Activated B cell treated with CpG ODN at 0.5 μM for 24 hours (primary cell): Measurements from ENCODE around the gene GLUD2. TPM values are rescaled to one million over a fixed set of nuclear protein-coding genes. Genes with fewer than 3 reads are reported as not detected.
"Not testable (repeated sequence)": the region's sequence is repeated elsewhere in the genome, so short reads cannot be mapped to it uniquely, and the experiment has no call there.

ENCODE experiments used
- ATAC-seq: fragments of 200-7000 bp; cut with Tn5 transposase; one replicate; pipeline ENCODE4 v1.10.0; 2021; ENCODE audit warnings: low read depth, mild to moderate bottlenecking, moderate library complexity
- CTCF ChIA-PET: fragments of 350-600 bp; sonication (Branson Sonifier 250); formaldehyde crosslinking; loops from one replicate; lab custom pipeline; 2021; ENCODE audit warnings: antibody characterized with exemption; lab: Charles Lee
- POLR2A ChIA-PET: fragments of 350-600 bp; sonication (Branson Sonifier 250); formaldehyde crosslinking; loops from one replicate; lab custom pipeline; 2021; ENCODE audit warnings: antibody characterized with exemption; lab: Charles Lee
- DNase-seq: peaks from one replicate; pipeline ENCODE4 v3.0.0; 2022
- H3K27ac Mint-ChIP-seq: one replicate; pipeline ENCODE4 v1.8.0; 2020; ENCODE audit warnings: mixed read lengths
- H3K27me3 Mint-ChIP-seq: one replicate; pipeline ENCODE4 v1.8.0; 2021; ENCODE audit warnings: mixed read lengths
- H3K36me3 Mint-ChIP-seq: one replicate; pipeline ENCODE4 v1.8.0; 2021; ENCODE audit warnings: low read depth, mixed read lengths
- H3K4me1 Mint-ChIP-seq: one replicate; pipeline ENCODE4 v1.8.0; 2021; ENCODE audit warnings: mixed read lengths
- H3K4me3 Mint-ChIP-seq: one replicate; pipeline ENCODE4 v1.8.0; 2020; ENCODE audit warnings: mild to moderate bottlenecking, mixed read lengths
- H3K9me3 Mint-ChIP-seq: one replicate; pipeline ENCODE4 v1.8.0; 2020; ENCODE audit warnings: mixed read lengths
- intact Hi-C: fragments of 100-400 bp; cut with micrococcal nuclease; formaldehyde crosslinking; loops from one replicate; pipeline ENCODE4 v1.15.1; 2024
- total RNA-seq: library from RNA; stranded (reverse); gene quantifications from 2 replicates; pipeline ENCODE4 v1.2.3, GENCODE V29; 2022
- TF ChIP-seq, protein P1 (sequence below): fragments of 200-600 bp; IDR thresholded peaks from one replicate; pipeline ENCODE4 v1.8.0; 2022; ENCODE audit warnings: antibody characterized with exemption, mild to moderate bottlenecking

Gene GLUD2
- not detected in 2 replicates for total RNA-seq

DNA sequence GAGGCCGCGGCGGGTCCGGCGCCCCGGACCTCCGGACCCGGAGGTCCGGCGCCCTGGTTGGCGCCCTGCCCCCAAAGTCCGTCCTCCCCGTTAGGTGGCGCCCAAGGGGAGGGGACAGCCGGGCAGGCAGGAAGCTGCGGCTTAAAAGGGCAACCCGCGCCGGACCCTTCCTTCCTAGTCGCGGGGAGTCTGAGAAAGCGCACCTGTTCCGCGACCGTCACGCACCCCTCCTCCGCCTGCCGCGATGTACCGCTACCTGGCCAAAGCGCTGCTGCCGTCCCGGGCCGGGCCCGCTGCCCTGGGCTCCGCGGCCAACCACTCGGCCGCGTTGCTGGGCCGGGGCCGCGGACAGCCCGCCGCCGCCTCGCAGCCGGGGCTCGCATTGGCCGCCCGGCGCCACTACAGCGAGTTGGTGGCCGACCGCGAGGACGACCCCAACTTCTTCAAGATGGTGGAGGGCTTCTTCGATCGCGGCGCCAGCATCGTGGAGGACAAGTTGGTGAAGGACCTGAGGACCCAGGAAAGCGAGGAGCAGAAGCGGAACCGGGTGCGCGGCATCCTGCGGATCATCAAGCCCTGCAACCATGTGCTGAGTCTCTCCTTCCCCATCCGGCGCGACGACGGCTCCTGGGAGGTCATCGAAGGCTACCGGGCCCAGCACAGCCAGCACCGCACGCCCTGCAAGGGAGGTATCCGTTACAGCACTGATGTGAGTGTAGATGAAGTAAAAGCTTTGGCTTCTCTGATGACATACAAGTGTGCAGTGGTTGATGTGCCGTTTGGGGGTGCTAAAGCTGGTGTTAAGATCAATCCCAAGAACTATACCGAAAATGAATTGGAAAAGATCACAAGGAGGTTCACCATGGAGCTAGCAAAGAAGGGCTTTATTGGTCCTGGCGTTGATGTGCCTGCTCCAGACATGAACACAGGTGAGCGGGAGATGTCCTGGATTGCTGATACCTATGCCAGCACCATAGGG, at the start of gene GLUD2:
Gene GLUD2 (plus strand): TSS at position 170 of the 979 bp plus-strand sequence. CDS start 75 bp downstream, at position 245.
- H3K4me3 Mint-ChIP-seq, H3K27ac Mint-ChIP-seq, H3K36me3 Mint-ChIP-seq, DNase-seq, H3K4me1 Mint-ChIP-seq, intact Hi-C loops, H3K27me3 Mint-ChIP-seq, H3K9me3 Mint-ChIP-seq, CTCF ChIA-PET, POLR2A ChIA-PET: not testable (repeated sequence)
- ATAC-seq = peak; percentile 64

DNA sequence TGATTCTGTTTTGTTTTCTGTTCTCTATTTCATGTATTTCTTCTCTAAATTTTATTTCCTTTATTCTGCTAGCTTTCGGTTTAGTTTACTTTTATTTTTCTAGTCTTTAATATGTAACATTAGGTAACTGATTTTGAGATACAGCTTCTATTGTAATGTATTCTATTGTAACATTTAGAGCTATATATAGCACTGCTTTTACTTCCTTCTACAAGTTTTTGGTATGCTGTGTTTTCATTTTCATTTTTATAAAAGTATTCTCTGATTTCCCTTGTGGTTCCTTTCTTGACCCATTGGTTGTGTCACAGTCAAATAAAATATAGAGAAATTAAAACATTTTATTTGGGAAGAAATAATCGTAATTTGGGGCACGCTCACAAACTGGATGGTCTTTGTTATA, 48.0 kb upstream of the GLUD2 start:
- ChIA-PET POLR2A (no interaction called here), CTCF (no interaction called here)
- Mint-ChIP-seq H3K4me1 (peaks cover 15% of the 10 kb centered on the region), H3K9me3 (no peaks in the 10 kb centered on the region), H3K27ac (peak overlapping the region; percentile 77), H3K4me3 (no peak overlapping the region), H3K36me3 (no peaks in the 10 kb centered on the region), H3K27me3 (no peaks in the 10 kb centered on the region)
- ATAC-seq (no peak), DNase-seq (no peak)
- TF ChIP-seq, protein P1, sequence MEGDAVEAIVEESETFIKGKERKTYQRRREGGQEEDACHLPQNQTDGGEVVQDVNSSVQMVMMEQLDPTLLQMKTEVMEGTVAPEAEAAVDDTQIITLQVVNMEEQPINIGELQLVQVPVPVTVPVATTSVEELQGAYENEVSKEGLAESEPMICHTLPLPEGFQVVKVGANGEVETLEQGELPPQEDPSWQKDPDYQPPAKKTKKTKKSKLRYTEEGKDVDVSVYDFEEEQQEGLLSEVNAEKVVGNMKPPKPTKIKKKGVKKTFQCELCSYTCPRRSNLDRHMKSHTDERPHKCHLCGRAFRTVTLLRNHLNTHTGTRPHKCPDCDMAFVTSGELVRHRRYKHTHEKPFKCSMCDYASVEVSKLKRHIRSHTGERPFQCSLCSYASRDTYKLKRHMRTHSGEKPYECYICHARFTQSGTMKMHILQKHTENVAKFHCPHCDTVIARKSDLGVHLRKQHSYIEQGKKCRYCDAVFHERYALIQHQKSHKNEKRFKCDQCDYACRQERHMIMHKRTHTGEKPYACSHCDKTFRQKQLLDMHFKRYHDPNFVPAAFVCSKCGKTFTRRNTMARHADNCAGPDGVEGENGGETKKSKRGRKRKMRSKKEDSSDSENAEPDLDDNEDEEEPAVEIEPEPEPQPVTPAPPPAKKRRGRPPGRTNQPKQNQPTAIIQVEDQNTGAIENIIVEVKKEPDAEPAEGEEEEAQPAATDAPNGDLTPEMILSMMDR = no peak
- intact Hi-C loops = no loop called here

DNA sequence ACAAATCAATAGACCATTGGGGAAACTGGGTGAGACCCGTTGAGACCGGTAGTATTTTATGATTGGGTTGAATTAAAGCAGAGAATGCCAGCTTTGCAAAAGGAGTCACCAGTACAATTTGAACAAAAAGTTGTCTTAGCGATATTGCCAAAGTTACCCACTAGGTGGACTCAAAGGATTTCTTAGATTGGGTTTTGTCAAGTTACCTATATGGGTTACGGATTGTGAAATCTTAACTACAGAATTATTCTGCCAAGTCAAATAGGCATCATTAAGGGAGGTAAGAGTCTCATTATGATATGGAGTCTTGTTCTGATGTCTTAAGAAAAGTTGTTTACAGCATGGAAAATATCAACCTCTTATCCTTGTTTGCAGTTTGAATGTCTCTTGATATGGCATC, 46.8 kb upstream of the GLUD2 start:
- Mint-ChIP-seq H3K9me3 (no peaks in the 10 kb centered on the region), H3K4me3 (no peak overlapping the region), H3K27me3 (no peaks in the 10 kb centered on the region), H3K36me3 (no peaks in the 10 kb centered on the region), H3K4me1 (peaks cover 15% of the 10 kb centered on the region), H3K27ac (no peak overlapping the region)
- DNase-seq (no peak), ATAC-seq (no peak)
- ChIA-PET POLR2A (no interaction called here), CTCF (no interaction called here)
- TF ChIP-seq, protein P1 = no peak
- intact Hi-C loops = no loop called here

DNA sequence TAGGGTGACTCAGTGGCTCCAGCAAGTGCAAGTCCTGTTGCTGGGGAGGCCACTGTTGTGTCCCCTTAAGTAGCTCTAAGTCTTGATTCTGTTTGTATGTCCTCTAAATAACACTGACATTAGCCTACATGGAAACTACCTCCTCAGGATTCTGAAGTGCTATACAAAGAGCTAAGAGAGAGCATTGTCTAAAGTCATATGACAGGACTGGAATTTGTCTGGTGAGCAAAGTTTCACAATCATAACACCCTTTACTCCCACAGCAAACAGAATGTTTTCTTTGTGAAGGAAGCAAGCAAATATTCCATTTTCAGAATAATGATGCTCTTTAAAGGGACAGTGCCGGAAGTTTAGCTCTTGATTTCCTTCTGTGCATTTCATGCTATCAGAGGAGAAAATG, 38.5 kb upstream of the GLUD2 start:
- Mint-ChIP-seq H3K27me3 (peaks cover 2% of the 10 kb centered on the region), H3K36me3 (no peaks in the 10 kb centered on the region), H3K4me1 (no peaks in the 10 kb centered on the region), H3K9me3 (peaks cover 2% of the 10 kb centered on the region), H3K4me3 (no peak overlapping the region), H3K27ac (no peak overlapping the region)
- intact Hi-C loops = no loop called here
- ATAC-seq = no peak
- DNase-seq = no peak
- ChIA-PET POLR2A (no interaction called here), CTCF (no interaction called here)
- TF ChIP-seq, protein P1 = no peak

DNA sequence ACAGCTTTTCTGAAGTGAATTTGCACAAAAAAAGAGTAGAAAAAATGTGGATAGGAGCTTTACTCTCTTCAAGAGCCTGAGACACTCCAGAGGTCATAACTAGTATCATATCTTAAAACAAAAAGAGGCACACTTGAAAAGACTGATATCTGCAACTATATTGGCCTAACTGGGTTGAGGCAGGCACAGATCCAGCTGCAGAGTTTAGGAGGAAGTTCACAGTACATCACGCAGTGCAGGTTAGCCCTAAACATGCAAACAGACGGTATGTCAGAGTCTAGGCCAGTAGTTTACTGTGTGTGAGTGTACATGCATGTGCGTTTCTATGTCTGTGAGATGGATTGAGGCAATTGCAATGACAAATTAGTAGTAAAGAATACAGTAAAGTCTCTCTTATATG, 37.6 kb upstream of the GLUD2 start:
- no peak for DNase-seq
- TF ChIP-seq, protein P1 = no peak
- CTCF ChIA-PET = no interaction called here
- Mint-ChIP-seq H3K36me3 (no peaks in the 10 kb centered on the region), H3K27me3 (peaks cover 2% of the 10 kb centered on the region), H3K4me3 (no peak overlapping the region), H3K27ac (no peak overlapping the region), H3K9me3 (peaks cover 2% of the 10 kb centered on the region), H3K4me1 (no peaks in the 10 kb centered on the region)
- no peak for ATAC-seq
- POLR2A ChIA-PET = no interaction called here
- intact Hi-C loops = no loop called here
